Superior temporal gyrus (tissue), 1 donor: ENCODE results near the gene ZNF70.

Experiments used
- DNase-seq: peaks from one replicate; pipeline ENCODE4 v3.0.0-alpha.2; 2016; ENCODE audit errors: extremely low spot score

Gene ZNF70

GRCh38 chr22:23779083-23779482, 28.2 kb upstream of the ZNF70 start:
- no peak for DNase-seq

- DNase-seq = no peak
Measured at GRCh38 chr22:23778577-23778900, 27.6 kb upstream of the ZNF70 start.

GRCh38 chr22:23777776-23778576, 27.1 kb upstream of the ZNF70 start:
- no peak for DNase-seq

DNA sequence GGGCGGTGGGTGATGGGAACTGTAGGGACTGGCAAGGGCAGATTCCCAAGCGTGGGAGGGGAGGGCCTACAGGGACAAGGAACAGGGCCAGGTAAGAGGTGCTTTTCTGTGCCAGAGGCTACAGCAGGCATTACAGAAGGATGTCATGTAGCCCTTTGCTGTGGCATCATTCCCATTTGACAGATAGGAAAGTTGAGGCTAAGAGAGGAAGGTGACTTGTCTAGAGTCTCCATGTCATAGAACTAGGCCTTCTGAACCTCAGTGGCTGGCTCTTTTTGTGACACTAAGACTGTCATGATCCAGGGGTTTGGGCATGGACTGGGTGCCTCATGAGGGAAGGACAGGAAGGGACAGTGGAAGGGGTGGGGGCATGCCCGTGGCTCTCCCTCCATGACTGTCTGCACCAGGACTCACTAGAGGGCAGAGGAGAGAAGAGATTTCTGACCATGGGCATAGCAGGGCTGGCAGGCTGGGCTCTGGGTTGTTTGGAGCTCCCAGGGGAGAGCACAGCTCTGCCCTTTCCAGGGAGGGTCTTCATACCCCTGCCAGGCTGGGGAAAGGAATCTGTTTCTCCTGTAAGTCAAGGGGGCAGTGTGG, 25.0 kb upstream of the ZNF70 start:
- no peak for DNase-seq

GRCh38 chr22:23774922-23775436, 24.1 kb upstream of the ZNF70 start:
- DNase-seq = no peak

- DNase-seq = no peak
Measured at GRCh38 chr22:23774114-23774921, 23.4 kb upstream of the ZNF70 start.

DNA sequence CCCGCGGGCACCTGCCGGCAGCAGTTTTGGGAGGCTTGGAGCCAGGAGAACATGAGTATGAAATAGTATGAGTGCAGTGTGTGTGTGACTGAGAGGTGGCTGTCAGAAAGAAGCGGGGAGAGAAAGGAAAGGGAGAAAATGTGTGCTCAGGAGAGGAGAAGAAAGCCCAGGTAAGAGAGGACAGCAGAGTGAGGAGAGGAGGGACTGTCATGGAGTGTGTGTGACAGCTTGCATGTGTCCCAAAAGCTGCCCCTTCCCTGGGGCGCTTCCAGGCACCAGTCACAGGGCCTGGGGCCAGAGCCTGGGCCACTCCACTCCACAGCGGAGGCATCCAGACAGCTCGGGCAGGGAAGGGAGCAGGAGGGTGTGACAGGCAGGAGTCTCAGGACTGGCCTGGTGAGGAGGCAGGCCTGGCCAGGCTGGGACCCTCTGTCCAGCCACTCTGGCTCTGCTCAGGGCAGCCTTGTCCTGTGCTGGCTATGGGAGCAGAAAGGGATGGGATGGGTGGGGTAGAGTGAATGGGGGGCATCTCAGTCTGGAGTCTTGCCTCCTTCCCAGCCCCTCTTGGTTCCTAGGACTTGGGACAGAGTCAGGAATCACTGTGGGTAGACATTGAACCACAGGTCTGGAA, 22.7 kb upstream of the ZNF70 start:
- no peak for DNase-seq

- no peak for DNase-seq
Measured at GRCh38 chr22:23772649-23773473, 21.9 kb upstream of the ZNF70 start, which contains the start of gene MMP11. Gene MMP11, plus strand, starts transcription at chr22:23772849. Its CDS starts 22 bp downstream, at chr22:23772871.

DNA sequence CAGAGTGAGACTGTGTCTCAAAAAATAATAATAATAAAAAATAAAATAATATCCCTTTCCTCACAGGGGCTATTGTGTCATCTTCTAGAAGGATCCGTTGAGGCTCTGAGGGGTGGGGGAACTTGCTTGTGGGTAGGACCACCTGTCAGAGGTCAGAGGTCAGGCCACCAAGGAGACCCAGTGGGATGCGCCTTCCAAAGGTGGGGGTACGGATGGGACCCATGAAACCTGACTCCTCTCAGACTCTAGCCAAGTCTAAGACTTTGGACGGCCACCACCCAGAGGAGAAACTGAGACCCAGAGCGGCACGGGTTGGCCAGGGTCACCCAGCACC, 21.4 kb upstream of the ZNF70 start:
- DNase-seq = no peak

GRCh38 chr22:23769321-23769965, 18.5 kb upstream of the ZNF70 start:
- DNase-seq = no peak

- peak; percentile 91 for DNase-seq
Measured at GRCh38 chr22:23767673-23768548, 17.0 kb upstream of the ZNF70 start, which contains the start of gene CHCHD10. Gene CHCHD10, minus strand, starts transcription at chr22:23767972. Its CDS starts 98 bp downstream, at chr22:23767874.

DNA sequence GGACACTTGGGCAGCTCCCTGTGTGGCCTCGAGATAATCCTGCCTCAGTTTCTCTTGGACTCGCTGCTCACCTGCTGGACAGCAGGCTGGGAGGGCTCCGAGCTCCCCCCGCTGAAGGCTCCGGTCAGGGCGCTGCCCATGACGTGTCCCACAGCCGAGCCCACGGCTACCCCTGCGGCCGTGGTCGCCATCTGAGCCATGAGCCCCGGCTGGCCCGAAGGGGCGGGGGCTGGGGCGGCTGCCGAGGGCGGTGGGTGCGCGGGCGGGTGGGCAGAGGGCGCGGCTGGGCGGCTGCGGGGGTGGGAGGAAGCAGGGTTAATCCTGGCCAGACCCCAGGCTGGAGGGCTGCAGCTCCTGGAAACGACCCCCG, 16.4 kb upstream of the ZNF70 start:
- no peak for DNase-seq

DNA sequence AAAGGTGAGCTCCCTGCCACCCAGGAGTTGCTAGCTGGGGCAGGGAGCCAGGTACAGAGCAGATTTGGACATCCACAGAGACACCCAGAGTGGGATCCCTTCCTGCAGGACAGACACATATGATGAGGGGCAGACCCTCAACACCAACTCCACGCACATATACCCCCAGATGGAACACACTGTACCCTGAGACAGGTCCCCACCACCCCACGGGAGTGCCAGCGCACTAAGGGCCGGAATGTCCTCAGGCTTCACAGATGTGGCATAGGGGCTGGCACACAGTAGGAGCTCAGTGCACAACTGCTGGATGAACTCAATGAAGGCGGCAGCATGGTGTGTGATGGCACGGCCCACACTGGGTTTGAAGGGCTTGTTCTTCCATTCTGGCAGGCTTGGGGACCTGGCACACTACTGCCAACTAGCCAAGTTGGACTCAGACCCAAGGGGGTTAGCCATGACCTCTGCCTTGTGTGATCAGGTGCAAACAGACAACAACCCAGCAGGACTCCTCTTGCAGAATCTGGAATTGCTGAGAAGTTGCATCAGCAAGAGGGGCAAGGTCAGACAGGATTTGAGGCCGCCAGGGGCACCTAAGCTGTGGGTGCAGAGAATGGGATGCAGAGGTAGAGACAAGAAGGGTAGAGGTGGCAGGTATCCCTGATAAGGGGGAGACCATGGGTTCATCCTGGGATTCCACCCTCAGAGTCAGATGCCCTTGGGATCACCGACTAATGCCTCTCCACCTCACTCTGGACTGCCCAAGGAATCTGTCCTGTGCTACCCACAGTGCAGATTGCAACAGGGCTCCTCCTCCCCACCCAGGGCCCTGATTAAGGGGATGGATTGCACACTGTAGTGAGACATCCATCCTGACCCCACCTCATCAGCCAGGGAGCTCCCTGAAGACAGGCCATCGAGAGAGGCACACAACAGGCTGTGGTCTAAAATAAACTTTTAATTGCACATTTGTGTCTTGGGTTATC, 14.3 kb upstream of the ZNF70 start:
- no peak for DNase-seq

GRCh38 chr22:23763954-23764353, 13.0 kb upstream of the ZNF70 start:
- no peak for DNase-seq

- no peak for DNase-seq
Measured at GRCh38 chr22:23763579-23763945, 12.7 kb upstream of the ZNF70 start.

DNA sequence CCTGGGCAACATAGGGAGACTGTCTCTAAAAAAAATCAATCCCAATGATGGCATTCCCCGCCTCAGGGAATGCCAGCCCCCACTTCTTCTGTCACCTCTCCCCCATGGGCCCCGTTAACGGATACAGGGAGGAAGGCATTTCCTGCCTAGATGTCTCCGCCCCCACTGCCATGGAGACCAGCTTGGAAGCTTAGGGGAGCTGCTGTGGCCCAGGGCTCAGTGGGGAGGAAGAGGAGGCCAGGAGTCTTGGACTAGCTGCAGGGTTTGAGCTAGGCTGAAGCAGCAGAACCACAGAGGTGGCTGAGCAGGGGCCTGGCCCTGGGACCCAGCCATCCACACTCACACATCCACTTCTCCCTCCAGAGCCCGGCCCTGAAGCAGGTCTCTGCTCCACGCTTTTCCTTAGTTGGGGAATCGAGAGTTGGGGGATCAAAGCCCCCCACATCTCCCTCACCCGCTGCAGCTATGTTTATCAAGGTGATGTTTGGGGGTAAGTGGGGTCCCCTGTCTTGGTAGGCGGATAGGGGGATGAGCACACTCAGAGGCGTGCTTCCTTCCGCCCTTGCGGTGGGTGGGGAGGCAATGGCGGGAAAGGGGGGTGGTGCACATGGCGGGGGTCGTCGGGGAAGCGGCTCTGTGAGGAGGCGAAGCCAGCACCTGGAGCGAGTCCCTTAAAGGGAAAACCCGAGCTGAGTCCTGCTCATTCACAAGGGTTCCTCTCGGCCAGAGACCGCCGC, 12.1 kb upstream of the ZNF70 start, which contains the start of gene C22orf15:
TSS of gene C22orf15 (plus strand) at position 149 of the 737 bp plus-strand sequence. CDS start at position 466, 317 bp downstream.
- DNase-seq = no peak

GRCh38 chr22:23760056-23760455, 9.1 kb upstream of the ZNF70 start:
- no peak for DNase-seq

- no peak for DNase-seq
Measured at GRCh38 chr22:23759566-23759965, 8.7 kb upstream of the ZNF70 start.
